Measurements from ENCODE around the gene KCNN2. TPM values are rescaled to one million over a fixed set of nuclear protein-coding genes. Genes with fewer than 3 reads are reported as not detected.
A peak's percentile ranks its signal among the peaks of the same experiment; 100 is the strongest.
"Not testable (repeated sequence)": the region's sequence is repeated elsewhere in the genome, so short reads cannot be mapped to it uniquely, and the experiment has no call there.

KCNN2 gene
- total RNA-seq, 1 experiment from 2014 or later: 0.15 TPM

GRCh38 chr5:114419959-114420358 lies 58.1 kb downstream of the KCNN2 start:
- DNase-seq (ENCODE audit: low read depth): peak; percentile 48

GRCh38 chr5:114427204-114427603 lies 65.3 kb downstream of the KCNN2 start:
- DNase-seq (ENCODE audit: low read depth): no peak

GRCh38 chr5:114430532-114430931 lies 68.7 kb downstream of the KCNN2 start:
- no peak for DNase-seq (ENCODE audit: low read depth)

- DNase-seq (ENCODE audit: low read depth): not testable (repeated sequence)
These were observed 70.8 kb downstream of the KCNN2 start for GRCh38 chr5:114432684-114433083.

GRCh38 chr5:114434396-114435219 lies 72.7 kb downstream of the KCNN2 start:
- no peak for DNase-seq (ENCODE audit: low read depth)

GRCh38 chr5:114435220-114435481 lies 73.3 kb downstream of the KCNN2 start:
- DNase-seq (ENCODE audit: low read depth): no peak

- DNase-seq (ENCODE audit: low read depth): no peak
These were observed 74.0 kb downstream of the KCNN2 start for GRCh38 chr5:114435885-114436299.

GRCh38 chr5:114437936-114438335 lies 76.1 kb downstream of the KCNN2 start:
- no peak for DNase-seq (ENCODE audit: low read depth)

DNA sequence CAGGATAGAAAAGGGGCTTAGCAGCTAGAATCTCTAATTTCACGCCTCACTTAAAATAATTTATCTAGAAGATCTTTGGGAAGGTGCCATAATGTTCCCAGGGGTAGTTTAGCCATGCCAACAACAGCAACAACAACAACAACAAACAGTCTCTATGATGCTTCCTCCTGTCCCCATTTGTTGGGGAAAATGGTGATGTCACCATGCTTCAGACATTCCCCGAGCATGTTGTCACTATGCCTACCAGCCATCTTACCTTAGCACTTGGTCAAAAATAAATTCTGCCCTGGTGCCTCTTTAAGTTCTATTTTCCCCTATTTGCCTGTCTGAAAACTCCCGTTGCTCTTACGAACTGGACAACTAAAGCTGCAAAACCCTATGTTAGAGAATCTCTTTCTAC lies 76.6 kb downstream of the KCNN2 start:
- peak; percentile 33 for DNase-seq (ENCODE audit: low read depth)

- no peak for DNase-seq (ENCODE audit: low read depth)
These were observed 85.4 kb downstream of the KCNN2 start for GRCh38 chr5:114447084-114447773.

GRCh38 chr5:114448481-114448880 lies 86.6 kb downstream of the KCNN2 start:
- no peak for DNase-seq (ENCODE audit: low read depth)

DNA sequence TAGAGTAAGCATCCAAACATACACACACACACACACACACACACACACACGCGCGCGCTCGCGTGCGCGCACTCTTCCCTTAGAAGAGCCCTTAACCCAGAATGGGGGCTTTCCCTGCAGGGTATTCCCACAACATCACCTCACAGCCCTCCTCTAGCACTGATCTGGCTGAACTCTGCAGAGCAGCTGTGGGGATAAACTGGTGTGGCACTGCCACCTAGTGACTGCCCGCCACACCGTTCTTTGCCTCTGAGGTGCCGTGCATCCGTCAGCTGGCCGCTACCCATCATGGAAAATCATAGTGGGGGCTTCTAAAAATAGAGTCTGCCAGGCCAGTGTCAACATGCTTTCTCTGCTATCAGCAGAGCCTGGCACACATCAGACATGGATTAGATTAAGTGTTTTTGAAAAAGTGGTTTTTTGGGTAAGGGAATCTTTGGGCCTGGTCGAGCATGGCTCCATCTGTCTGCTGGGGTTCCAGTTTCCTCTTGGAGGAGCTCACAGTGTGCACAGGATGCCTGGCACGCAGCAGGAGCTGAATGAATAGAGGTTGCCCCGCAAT lies 88.1 kb downstream of the KCNN2 start:
- DNase-seq (ENCODE audit: low read depth): peak; percentile 46

DNA sequence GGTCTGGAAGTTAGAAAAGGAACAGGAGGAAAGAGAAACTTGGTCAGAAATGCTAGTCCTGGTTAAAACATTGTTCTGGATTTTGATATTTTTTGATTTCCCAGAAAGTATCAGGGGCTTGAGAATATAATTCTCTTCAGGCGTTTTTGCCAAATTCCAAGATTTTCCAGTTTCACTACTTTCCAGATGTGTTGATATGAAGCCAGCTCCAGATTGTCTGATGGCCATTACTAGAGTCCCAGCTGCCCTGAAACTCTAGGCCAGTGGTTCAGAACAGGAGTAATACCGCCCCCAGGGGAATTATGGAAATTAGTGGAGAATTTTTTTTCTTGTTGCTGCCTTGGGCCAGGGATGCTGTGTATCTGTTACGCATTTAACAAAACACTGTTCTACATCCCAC lies 88.6 kb downstream of the KCNN2 start:
- peak; percentile 9 for DNase-seq (ENCODE audit: low read depth)

- DNase-seq (ENCODE audit: low read depth): no peak
These were observed 96.9 kb downstream of the KCNN2 start for GRCh38 chr5:114458726-114459125.

DNA sequence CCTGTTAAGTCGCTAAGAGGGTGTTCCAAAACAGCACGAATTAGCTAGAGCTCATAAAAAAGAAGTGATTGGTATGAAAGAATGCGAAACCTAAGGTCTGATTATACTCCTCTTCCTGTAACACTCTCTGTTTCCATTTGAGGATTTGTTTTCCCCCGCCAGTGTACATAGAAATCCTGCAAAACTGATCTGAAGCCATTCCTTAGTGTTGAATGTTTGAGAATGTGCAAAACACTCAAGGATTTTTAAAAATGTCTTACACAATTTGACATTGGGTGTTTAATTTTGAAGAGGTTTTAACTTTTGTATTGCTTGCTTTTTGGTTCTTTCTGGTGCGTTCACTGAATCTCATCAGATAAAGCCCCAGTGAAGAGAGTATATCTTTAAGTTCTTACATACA lies 105.3 kb downstream of the KCNN2 start:
- DNase-seq (ENCODE audit: low read depth): no peak

DNA sequence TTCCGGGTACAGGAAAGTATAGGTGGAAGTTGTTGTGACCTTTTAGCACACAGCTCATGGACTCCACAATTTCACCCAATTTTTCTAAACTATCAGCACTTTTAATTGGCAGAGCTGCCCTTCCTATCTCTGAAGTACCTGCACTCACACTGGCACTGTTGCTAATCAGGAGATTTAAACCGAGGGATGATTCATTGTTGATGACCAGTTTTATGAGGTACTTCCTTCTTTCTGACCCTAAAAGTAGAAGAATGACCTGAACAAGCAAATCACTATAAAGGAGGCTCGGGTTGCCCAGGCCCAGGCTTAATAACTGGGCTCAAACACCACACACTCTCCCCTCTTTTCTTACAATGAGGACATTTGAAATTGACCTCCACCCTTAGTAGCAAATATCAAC lies 105.9 kb downstream of the KCNN2 start:
- DNase-seq (ENCODE audit: low read depth): peak; percentile 38

GRCh38 chr5:114469372-114469771 lies 107.5 kb downstream of the KCNN2 start:
- no peak for DNase-seq (ENCODE audit: low read depth)

DNA sequence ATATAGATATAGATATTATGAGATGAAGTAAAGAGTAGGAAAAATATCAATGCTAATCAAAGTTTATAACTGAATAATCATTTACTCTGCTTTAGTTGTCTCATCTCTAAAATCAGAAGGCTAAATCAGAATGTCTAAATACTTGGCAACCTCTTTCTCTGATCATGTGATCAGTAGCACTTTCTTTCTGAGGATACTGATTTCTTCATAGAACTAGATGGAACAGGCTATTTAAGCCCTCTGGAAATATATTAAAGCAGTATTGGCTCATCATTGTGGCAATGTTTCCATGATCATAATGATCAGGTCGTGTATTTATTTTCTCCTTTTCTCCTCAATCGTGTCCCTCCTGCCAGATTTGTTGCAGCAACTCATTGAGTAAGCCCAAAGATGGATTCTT lies 109.7 kb downstream of the KCNN2 start:
- DNase-seq (ENCODE audit: low read depth): no peak

GRCh38 chr5:114473541-114473940 lies 111.7 kb downstream of the KCNN2 start:
- DNase-seq (ENCODE audit: low read depth): no peak

- DNase-seq (ENCODE audit: low read depth): no peak
These were observed 116.0 kb downstream of the KCNN2 start for GRCh38 chr5:114477816-114478334.

DNA sequence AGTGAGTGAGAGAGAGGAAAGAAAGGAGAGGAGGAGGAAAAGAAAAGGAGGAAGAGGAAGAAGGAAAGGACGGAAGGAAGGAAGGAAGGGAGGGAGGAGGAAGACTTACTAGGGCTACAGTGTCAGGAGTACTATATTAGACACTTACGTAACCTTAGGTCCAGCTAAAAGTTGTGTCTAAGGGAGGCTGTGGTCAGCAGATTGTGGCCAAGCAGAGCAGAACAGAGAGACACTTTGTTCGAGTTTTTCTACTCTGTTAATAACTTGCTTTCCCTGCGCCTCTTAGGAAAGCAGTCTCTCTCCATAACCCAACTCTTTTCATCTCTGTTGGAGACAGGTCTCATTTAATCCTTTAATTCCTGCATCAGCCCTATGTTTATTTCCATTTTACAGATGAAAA lies 138.9 kb downstream of the KCNN2 start:
- DNase-seq (ENCODE audit: low read depth): no peak

GRCh38 chr5:114504560-114504959 lies 142.7 kb downstream of the KCNN2 start:
- DNase-seq (ENCODE audit: low read depth): no peak

DNA sequence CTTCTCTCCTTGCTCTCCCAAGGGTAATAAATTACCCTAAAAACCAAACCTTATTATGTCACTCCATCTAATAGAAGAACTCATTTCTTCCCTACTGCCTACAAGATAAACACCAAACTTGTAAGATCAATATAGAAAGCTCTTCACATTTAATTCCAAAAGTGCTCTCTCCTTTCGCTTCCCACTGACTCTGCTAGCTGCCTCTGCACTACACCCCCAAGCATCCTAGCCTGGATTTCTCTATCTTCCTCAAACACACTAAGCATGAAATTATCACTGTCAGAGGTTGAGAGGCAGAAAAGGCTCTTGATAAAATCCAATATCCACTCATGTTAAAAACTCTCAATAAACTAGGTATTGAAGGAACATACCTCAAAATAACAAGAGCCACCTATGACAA lies 162.4 kb downstream of the KCNN2 start:
- DNase-seq (ENCODE audit: low read depth): no peak
